ENCODE results near the gene BLZF1.

The BLZF1 gene

DNA sequence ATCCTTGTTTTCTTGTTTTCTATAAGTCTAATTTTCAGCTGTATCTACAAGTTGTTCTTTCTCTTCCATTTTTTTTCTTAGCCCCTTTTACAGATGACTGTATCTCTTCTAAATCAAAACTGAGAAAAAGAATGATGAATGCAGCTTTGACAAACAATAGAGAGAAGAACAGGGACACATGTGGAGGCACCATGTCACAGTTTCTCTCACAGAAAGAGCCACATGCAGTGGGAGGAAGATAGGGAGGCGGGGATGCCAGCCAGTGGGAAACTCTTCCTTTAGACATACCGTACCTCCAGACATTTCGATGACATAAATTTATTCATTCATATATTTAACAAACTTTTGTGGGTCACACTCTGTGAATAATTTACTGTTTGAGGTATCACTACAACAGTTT is 45.9 kb upstream of the BLZF1 start:
- Histone ChIP-seq H3K9me2 (ENCODE audit: low read depth, low read length) (no peaks in the 10 kb centered on the region), H3K36me3 (ENCODE audit: insufficient read depth, low read length) (no peaks in the 10 kb centered on the region), H3K27ac (ENCODE audit: low read depth, low read length, poor library complexity, severe bottlenecking) (no peak overlapping the region), H3K9ac (ENCODE audit: low read length) (no peak overlapping the region), H3K79me2 (ENCODE audit: insufficient read depth, low read length) (no peaks in the 10 kb centered on the region), H3F3A (ENCODE audit: insufficient read depth, low read length) (no peaks in the 10 kb centered on the region), H2AFZ (ENCODE audit: low read length) (no peak overlapping the region), H3K4me2 (ENCODE audit: low read length) (no peak overlapping the region), H3K4me3 (ENCODE audit: low read depth, low read length, poor library complexity, severe bottlenecking) (no peak overlapping the region), H3K9me3 (ENCODE audit: low read length) (no peaks in the 10 kb centered on the region), H3K4me1 (ENCODE audit: insufficient read depth, low read length, severe bottlenecking) (peaks cover 10% of the 10 kb centered on the region), H3K27me3 (ENCODE audit: insufficient read depth, low read length) (no peaks in the 10 kb centered on the region), H4K20me1 (ENCODE audit: insufficient read depth, low read length) (no peaks in the 10 kb centered on the region)
- TF ChIP-seq EZH2 (IDR thresholded peaks at IDR 0.05; ENCODE audit: borderline replicate concordance, low read length), result no peak
- TF ChIP-seq, protein P1, sequence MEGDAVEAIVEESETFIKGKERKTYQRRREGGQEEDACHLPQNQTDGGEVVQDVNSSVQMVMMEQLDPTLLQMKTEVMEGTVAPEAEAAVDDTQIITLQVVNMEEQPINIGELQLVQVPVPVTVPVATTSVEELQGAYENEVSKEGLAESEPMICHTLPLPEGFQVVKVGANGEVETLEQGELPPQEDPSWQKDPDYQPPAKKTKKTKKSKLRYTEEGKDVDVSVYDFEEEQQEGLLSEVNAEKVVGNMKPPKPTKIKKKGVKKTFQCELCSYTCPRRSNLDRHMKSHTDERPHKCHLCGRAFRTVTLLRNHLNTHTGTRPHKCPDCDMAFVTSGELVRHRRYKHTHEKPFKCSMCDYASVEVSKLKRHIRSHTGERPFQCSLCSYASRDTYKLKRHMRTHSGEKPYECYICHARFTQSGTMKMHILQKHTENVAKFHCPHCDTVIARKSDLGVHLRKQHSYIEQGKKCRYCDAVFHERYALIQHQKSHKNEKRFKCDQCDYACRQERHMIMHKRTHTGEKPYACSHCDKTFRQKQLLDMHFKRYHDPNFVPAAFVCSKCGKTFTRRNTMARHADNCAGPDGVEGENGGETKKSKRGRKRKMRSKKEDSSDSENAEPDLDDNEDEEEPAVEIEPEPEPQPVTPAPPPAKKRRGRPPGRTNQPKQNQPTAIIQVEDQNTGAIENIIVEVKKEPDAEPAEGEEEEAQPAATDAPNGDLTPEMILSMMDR (IDR thresholded peaks at IDR 0.05; ENCODE audit: low read length), result no peak

DNA sequence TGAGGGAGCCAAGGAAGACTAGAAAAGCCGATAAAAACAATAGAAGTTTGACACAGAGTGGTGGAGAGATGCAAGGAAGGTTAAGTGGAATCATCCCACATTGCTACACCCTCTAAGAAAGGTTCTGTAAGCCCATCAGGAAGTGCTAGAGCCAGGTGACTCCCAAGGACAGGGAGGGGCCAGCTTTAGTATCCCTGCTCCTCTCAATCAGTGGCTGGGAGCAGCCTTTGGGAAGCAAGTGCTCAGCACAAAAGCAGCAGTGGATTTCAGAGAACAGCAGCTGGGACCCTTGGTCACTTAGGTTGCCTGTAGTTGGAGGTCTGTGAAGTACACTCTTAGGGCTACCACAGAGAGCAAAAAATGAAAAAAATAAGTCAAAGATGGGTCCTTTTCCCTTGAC is 42.9 kb upstream of the BLZF1 start:
- Histone ChIP-seq H3K4me3 (ENCODE audit: low read depth, low read length, poor library complexity, severe bottlenecking) (no peak overlapping the region), H2AFZ (ENCODE audit: low read length) (no peak overlapping the region), H4K20me1 (ENCODE audit: insufficient read depth, low read length) (no peaks in the 10 kb centered on the region), H3K27me3 (ENCODE audit: insufficient read depth, low read length) (no peaks in the 10 kb centered on the region), H3K27ac (ENCODE audit: low read depth, low read length, poor library complexity, severe bottlenecking) (no peak overlapping the region), H3K4me1 (ENCODE audit: insufficient read depth, low read length, severe bottlenecking) (peaks cover 10% of the 10 kb centered on the region), H3K79me2 (ENCODE audit: insufficient read depth, low read length) (no peaks in the 10 kb centered on the region), H3K4me2 (ENCODE audit: low read length) (no peak overlapping the region), H3K9me3 (ENCODE audit: low read length) (no peaks in the 10 kb centered on the region), H3K9me2 (ENCODE audit: low read depth, low read length) (no peaks in the 10 kb centered on the region), H3K36me3 (ENCODE audit: insufficient read depth, low read length) (no peaks in the 10 kb centered on the region), H3K9ac (ENCODE audit: low read length) (no peak overlapping the region), H3F3A (ENCODE audit: insufficient read depth, low read length) (no peaks in the 10 kb centered on the region)
- no peak for TF ChIP-seq EZH2 (IDR thresholded peaks at IDR 0.05; ENCODE audit: borderline replicate concordance, low read length)
- TF ChIP-seq, protein P1 (IDR thresholded peaks at IDR 0.05; ENCODE audit: low read length), result no peak

DNA sequence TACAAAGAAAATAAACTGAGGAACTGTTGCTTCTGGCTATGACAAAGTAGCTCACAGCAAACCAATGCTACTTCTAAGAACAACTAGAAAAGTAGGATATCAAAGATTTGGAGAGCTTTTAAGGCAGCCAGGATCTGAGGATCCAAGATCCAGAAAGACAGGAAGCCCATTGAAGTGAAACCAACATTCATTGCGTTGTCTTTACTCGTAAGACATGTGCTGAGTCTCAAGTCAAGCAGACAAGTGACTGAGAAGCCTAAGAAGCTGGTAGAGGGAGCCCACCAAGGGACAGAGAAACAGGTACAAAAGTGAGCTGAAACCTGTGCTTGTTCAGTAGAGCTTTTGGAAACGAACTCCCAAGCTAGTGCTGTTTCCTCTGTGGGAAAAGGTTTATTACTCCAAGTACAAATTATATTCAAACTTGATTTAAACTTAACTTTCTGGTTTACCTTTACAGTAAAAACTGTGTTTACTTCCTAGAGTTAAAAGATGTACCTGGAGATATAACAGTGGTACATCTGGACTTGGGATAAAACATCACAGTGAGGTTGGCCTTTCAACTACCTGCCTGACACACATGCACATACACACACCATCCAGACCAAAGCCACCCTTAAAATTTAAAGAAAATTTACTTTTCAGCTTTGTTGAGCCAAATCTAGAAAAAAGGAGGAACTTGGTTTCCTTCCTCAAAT is 41.6 kb upstream of the BLZF1 start:
- Histone ChIP-seq H3K27me3 (ENCODE audit: insufficient read depth, low read length) (no peaks in the 10 kb centered on the region), H3K79me2 (ENCODE audit: insufficient read depth, low read length) (no peaks in the 10 kb centered on the region), H3K9me3 (ENCODE audit: low read length) (no peaks in the 10 kb centered on the region), H3K4me1 (ENCODE audit: insufficient read depth, low read length, severe bottlenecking) (peaks cover 10% of the 10 kb centered on the region), H3K27ac (ENCODE audit: low read depth, low read length, poor library complexity, severe bottlenecking) (no peak overlapping the region), H2AFZ (ENCODE audit: low read length) (no peak overlapping the region), H3K36me3 (ENCODE audit: insufficient read depth, low read length) (no peaks in the 10 kb centered on the region), H3F3A (ENCODE audit: insufficient read depth, low read length) (no peaks in the 10 kb centered on the region), H3K9ac (ENCODE audit: low read length) (no peak overlapping the region), H3K4me2 (ENCODE audit: low read length) (no peak overlapping the region), H3K4me3 (ENCODE audit: low read depth, low read length, poor library complexity, severe bottlenecking) (no peak overlapping the region), H3K9me2 (ENCODE audit: low read depth, low read length) (no peaks in the 10 kb centered on the region), H4K20me1 (ENCODE audit: insufficient read depth, low read length) (no peaks in the 10 kb centered on the region)
- TF ChIP-seq, protein P1 (IDR thresholded peaks at IDR 0.05; ENCODE audit: low read length), result no peak
- no peak for TF ChIP-seq EZH2 (IDR thresholded peaks at IDR 0.05; ENCODE audit: borderline replicate concordance, low read length)
